Measurements from ENCODE around the gene ZFC3H1. TPM values are rescaled to one million over a fixed set of nuclear protein-coding genes. Genes with fewer than 3 reads are reported as not detected.

Gene ZFC3H1
- total and polyA plus RNA-seq, 2 of the 8 experiments (the other 6 are each of a cell fraction or from before 2014, with no cell fraction given): 20.0 to 32.4 TPM

DNA sequence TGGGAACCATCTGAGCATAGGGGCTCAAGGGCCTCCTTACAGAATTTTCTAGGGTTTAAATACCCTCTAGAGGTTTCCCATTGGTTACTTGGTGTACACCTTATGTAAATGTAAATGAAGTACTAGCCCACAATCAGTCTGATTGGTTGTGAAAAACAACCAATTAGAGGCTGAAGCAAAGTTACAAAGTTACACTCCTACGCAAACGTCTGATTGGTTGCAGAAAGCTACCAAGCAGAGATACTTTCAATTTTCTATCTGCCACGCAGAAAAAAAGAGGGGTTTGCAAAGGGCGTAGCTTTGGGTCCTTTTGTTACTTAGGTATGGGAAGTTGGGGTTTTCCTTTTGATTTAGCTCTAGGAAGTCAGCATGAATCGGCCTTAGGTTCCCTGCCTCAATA is 20.4 kb upstream of the ZFC3H1 start (continued):
- TF ChIP-seq, protein P1, sequence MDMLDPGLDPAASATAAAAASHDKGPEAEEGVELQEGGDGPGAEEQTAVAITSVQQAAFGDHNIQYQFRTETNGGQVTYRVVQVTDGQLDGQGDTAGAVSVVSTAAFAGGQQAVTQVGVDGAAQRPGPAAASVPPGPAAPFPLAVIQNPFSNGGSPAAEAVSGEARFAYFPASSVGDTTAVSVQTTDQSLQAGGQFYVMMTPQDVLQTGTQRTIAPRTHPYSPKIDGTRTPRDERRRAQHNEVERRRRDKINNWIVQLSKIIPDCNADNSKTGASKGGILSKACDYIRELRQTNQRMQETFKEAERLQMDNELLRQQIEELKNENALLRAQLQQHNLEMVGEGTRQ (IDR thresholded peaks at IDR 0.05; ENCODE audit: low read length): no peak
- TF ChIP-seq, protein P2, sequence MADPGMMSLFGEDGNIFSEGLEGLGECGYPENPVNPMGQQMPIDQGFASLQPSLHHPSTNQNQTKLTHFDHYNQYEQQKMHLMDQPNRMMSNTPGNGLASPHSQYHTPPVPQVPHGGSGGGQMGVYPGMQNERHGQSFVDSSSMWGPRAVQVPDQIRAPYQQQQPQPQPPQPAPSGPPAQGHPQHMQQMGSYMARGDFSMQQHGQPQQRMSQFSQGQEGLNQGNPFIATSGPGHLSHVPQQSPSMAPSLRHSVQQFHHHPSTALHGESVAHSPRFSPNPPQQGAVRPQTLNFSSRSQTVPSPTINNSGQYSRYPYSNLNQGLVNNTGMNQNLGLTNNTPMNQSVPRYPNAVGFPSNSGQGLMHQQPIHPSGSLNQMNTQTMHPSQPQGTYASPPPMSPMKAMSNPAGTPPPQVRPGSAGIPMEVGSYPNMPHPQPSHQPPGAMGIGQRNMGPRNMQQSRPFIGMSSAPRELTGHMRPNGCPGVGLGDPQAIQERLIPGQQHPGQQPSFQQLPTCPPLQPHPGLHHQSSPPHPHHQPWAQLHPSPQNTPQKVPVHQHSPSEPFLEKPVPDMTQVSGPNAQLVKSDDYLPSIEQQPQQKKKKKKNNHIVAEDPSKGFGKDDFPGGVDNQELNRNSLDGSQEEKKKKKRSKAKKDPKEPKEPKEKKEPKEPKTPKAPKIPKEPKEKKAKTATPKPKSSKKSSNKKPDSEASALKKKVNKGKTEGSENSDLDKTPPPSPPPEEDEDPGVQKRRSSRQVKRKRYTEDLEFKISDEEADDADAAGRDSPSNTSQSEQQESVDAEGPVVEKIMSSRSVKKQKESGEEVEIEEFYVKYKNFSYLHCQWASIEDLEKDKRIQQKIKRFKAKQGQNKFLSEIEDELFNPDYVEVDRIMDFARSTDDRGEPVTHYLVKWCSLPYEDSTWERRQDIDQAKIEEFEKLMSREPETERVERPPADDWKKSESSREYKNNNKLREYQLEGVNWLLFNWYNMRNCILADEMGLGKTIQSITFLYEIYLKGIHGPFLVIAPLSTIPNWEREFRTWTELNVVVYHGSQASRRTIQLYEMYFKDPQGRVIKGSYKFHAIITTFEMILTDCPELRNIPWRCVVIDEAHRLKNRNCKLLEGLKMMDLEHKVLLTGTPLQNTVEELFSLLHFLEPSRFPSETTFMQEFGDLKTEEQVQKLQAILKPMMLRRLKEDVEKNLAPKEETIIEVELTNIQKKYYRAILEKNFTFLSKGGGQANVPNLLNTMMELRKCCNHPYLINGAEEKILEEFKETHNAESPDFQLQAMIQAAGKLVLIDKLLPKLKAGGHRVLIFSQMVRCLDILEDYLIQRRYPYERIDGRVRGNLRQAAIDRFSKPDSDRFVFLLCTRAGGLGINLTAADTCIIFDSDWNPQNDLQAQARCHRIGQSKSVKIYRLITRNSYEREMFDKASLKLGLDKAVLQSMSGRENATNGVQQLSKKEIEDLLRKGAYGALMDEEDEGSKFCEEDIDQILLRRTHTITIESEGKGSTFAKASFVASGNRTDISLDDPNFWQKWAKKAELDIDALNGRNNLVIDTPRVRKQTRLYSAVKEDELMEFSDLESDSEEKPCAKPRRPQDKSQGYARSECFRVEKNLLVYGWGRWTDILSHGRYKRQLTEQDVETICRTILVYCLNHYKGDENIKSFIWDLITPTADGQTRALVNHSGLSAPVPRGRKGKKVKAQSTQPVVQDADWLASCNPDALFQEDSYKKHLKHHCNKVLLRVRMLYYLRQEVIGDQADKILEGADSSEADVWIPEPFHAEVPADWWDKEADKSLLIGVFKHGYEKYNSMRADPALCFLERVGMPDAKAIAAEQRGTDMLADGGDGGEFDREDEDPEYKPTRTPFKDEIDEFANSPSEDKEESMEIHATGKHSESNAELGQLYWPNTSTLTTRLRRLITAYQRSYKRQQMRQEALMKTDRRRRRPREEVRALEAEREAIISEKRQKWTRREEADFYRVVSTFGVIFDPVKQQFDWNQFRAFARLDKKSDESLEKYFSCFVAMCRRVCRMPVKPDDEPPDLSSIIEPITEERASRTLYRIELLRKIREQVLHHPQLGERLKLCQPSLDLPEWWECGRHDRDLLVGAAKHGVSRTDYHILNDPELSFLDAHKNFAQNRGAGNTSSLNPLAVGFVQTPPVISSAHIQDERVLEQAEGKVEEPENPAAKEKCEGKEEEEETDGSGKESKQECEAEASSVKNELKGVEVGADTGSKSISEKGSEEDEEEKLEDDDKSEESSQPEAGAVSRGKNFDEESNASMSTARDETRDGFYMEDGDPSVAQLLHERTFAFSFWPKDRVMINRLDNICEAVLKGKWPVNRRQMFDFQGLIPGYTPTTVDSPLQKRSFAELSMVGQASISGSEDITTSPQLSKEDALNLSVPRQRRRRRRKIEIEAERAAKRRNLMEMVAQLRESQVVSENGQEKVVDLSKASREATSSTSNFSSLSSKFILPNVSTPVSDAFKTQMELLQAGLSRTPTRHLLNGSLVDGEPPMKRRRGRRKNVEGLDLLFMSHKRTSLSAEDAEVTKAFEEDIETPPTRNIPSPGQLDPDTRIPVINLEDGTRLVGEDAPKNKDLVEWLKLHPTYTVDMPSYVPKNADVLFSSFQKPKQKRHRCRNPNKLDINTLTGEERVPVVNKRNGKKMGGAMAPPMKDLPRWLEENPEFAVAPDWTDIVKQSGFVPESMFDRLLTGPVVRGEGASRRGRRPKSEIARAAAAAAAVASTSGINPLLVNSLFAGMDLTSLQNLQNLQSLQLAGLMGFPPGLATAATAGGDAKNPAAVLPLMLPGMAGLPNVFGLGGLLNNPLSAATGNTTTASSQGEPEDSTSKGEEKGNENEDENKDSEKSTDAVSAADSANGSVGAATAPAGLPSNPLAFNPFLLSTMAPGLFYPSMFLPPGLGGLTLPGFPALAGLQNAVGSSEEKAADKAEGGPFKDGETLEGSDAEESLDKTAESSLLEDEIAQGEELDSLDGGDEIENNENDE (IDR thresholded peaks at IDR 0.05; ENCODE audit: insufficient replicate concordance, low read length): no peak
- TF ChIP-seq SP1 (IDR thresholded peaks at IDR 0.05; ENCODE audit: low read depth, low read length) (no peak), BCL11A (IDR thresholded peaks at IDR 0.05; ENCODE audit: low read depth in 2 of 2, low read length in 2 of 2) (no peak), NRF1 (IDR thresholded peaks at IDR 0.05; ENCODE audit: low read depth, low read length) (no peak), NANOG (IDR thresholded peaks at IDR 0.05; ENCODE audit: insufficient read depth, low read depth, low read length, poor library complexity, severe bottlenecking) (no peak), SUZ12 (IDR thresholded peaks at IDR 0.05; ENCODE audit: low read length) (no peak)

Measured in H1 (cell line).